Peyer's patch (tissue), 4 donors: ENCODE data around the gene MYO6. TPM values are rescaled to one million over a fixed set of nuclear protein-coding genes. Genes with fewer than 3 reads are reported as not detected.

ENCODE experiments used
- DNase-seq, 3 donors: peaks; one replicate each; pipeline ENCODE4 v3.0.0-alpha.2; 2017 to 2019
- H3K27ac ChIP-seq, 4 donors: fragments of 200-600 bp; sonication (generic); one replicate each; pipeline ENCODE4 v1.5.1; 2016 to 2019
- H3K27me3 ChIP-seq, 2 donors: fragments of 200-600 bp; sonication (generic); one replicate each; pipeline ENCODE4 v1.5.1; 2019
- H3K36me3 ChIP-seq, 3 donors: fragments of 200-600 bp; sonication (generic); one replicate each; pipeline ENCODE4 v1.5.1; 2016 to 2019
- H3K4me1 ChIP-seq, 4 donors: fragments of 200-600 bp; sonication (generic); one replicate each; pipeline ENCODE4 v1.5.1; 2016 to 2019
- H3K4me3 ChIP-seq, 4 donors: fragments of 200-600 bp; sonication (generic); 1 replicate in 3 of 4; 2 replicates in 1 of 4; pipeline ENCODE4 v1.5.1; 2016 to 2019; ENCODE audit warnings: mild to moderate bottlenecking in 1 of 4
- H3K9me3 ChIP-seq, 4 donors: fragments of 200-600 bp; sonication (generic); one replicate each; pipeline ENCODE4 v1.5.1; 2016 to 2019; ENCODE audit warnings: mild to moderate bottlenecking in 1 of 4
- CTCF ChIP-seq, 6 experiments: fragments of 450-650 bp in 4 of 6; fragments of 200-600 bp in 2 of 6; sonication (generic) in 1 of 6; IDR thresholded peaks; one replicate each; pipeline ENCODE4 v1.5.1; 2017 to 2019; ENCODE audit warnings: antibody characterized with exemption in 6 of 6, mild to moderate bottlenecking in 3 of 6, moderate library complexity in 1 of 6
- POLR2A ChIP-seq, 2 donors: fragments of 450-650 bp; IDR thresholded peaks; one replicate each; pipeline ENCODE4 v1.5.1; 2017; ENCODE audit warnings: antibody characterized with exemption in 2 of 2, mild to moderate bottlenecking in 2 of 2, moderate library complexity in 2 of 2
- total RNA-seq, 4 donors: library from RNA; depleted of rRNA; stranded (reverse); fragments of >200 nt; gene quantifications; one replicate each; pipeline ENCODE4 v1.1.0, GENCODE V29; 2016

The MYO6 gene
- total RNA-seq, 4 donors from 2014 or later = 60.2 to 89.1 (median 76.2) TPM

DNA sequence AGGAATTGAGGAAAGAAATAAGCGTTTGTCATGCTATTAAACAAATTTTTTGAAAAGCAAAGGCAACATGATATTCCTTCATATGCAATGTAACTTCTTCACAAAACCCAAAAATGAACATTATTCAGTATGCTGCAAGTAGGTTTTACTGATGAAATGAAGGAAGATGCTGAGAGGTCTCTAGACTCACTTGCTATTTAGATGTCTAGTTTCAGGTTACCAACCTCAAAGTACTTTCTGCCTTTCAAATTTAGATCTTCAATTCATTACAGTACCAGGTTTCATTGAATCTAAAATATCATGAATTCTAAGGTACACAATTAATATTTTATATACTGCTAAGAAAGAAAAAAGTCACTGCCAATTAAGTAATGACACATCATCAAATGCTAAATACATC is 39.9 kb downstream of the MYO6 start:
- H3K9me3 ChIP-seq = no peaks in the 10 kb centered on the region
- no peak for TF ChIP-seq POLR2A (IDR thresholded peaks at IDR 0.05)
- TF ChIP-seq CTCF (IDR thresholded peaks at IDR 0.05) = no peak
- no peaks in the 10 kb centered on the region for H3K36me3 ChIP-seq
- H3K4me3 ChIP-seq = no peak overlapping the region
- no peaks in the 10 kb centered on the region for H3K27me3 ChIP-seq
- H3K27ac ChIP-seq = no peak overlapping the region
- H3K4me1 ChIP-seq = no peaks in the 10 kb centered on the region
- no peak for DNase-seq

DNA sequence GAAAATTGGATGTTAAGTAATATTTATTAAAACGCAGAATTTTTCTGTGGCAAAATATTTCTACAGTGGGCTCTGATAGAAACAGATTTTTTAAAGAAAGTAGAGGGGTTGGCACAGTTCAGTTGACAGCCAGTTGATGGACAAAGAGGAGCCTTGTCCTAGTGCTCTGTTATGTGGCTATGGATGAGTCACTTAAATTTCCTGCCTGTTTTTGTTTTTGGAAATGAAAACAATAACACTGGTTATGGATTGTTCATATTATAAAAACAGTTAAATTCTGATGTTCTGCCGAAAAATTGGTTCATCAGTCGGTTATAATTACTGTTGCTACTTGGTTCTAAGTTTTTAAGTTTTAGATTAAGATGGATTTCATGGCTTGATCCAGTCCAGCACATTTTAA is 42.8 kb downstream of the MYO6 start:
- TF ChIP-seq POLR2A (IDR thresholded peaks at IDR 0.05) = no peak
- TF ChIP-seq CTCF (IDR thresholded peaks at IDR 0.05) = no peak
- H3K27me3 ChIP-seq = no peaks in the 10 kb centered on the region
- H3K4me1 ChIP-seq = no peaks in the 10 kb centered on the region
- H3K27ac ChIP-seq = no peak overlapping the region
- no peaks in the 10 kb centered on the region for H3K9me3 ChIP-seq
- no peak overlapping the region for H3K4me3 ChIP-seq
- H3K36me3 ChIP-seq = no peaks in the 10 kb centered on the region
- no peak for DNase-seq

DNA sequence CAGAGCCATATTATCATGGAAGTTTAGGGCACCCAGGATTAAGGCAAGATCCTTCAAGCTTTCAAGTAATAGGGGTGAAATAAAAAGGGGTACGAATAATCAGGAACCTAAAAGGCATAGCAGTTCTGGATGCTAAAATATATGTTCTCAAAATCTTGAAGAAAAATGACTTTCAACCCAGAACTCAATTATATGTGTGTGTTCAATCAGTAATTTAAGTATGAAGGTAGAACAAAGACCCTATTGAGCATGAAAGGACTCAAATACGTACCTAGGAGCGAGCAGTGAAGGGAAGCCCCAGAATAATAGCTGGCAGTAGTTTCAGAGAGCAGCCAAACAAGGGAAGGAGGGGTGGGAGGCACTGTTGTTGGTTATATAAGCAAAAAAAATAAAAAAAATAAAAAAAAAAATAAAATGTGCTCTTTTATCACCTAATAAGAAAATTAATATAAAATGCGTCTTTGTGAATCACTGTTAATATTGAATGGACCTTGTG is 45.4 kb downstream of the MYO6 start:
- Histone ChIP-seq H3K27me3 (no peaks in the 10 kb centered on the region), H3K9me3 (no peaks in the 10 kb centered on the region), H3K4me1 (no peaks in the 10 kb centered on the region), H3K36me3 (no peaks in the 10 kb centered on the region), H3K4me3 (no peak overlapping the region), H3K27ac (no peak overlapping the region)
- TF ChIP-seq CTCF (IDR thresholded peaks at IDR 0.05) = no peak
- TF ChIP-seq POLR2A (IDR thresholded peaks at IDR 0.05) = no peak
- no peak for DNase-seq

DNA sequence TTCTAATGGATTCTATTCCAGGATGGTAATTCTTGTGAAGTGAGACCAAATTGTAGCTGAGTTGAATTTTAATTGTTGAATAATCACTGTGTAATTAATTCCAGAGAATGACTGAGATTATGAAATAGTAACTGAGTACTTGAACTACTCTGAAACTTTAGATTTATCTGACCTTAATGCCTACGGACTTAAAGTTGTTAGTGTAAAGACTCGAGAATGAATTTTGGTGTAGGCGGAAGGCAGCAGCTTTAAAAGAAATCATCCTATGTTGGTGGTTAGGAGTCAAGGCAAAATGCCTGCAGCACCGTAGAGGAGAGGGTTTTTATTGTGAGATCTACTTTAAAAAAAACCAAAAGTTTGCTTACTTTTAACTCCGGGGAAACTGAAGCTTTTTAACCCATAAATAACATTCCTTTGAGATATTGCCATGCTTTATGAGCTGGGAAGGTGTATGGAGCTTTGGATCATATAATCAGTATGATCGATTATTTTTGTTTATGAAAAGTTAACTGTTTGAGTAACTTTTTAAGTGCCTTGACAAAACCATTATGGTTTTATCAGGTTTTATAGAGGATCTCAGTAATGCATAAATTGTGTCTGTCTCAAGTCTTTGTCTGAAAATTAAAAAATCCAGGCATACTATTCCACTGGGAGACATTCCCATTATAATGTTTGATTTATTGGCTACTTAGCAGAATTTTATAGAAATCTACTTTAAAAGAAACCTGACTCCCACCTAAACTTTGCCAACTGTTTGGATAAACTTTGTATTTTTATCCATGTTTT is 46.1 kb downstream of the MYO6 start:
- Histone ChIP-seq H3K4me1 (no peaks in the 10 kb centered on the region), H3K27ac (no peak overlapping the region), H3K36me3 (no peaks in the 10 kb centered on the region), H3K4me3 (no peak overlapping the region), H3K9me3 (no peaks in the 10 kb centered on the region), H3K27me3 (no peaks in the 10 kb centered on the region)
- DNase-seq = no peak
- TF ChIP-seq POLR2A (IDR thresholded peaks at IDR 0.05) (no peak), CTCF (IDR thresholded peaks at IDR 0.05) (no peak)

- no peak for DNase-seq
- no peaks in the 10 kb centered on the region for H3K36me3 ChIP-seq
- no peaks in the 10 kb centered on the region for H3K27me3 ChIP-seq
- no peaks in the 10 kb centered on the region for H3K4me1 ChIP-seq
- H3K9me3 ChIP-seq = no peaks in the 10 kb centered on the region
- TF ChIP-seq CTCF (IDR thresholded peaks at IDR 0.05) (no peak), POLR2A (IDR thresholded peaks at IDR 0.05) (no peak)
- no peak overlapping the region for H3K4me3 ChIP-seq
- H3K27ac ChIP-seq = no peak overlapping the region
Observed at GRCh38 chr6:75796723-75797122, 47.7 kb downstream of the MYO6 start.
